Endothelial cell of umbilical vein (primary cell): Measurements from ENCODE around the gene MFNG. TPM values are rescaled to one million over a fixed set of nuclear protein-coding genes. Genes with fewer than 3 reads are reported as not detected.

Experiments used
- BruUV-seq: library from RNA; stranded (reverse); fragments of 400-500 nt; replicated peaks from 2 replicates; lab custom pipeline; 2021; lab: Mats Ljungman, UMichigan
- CTCF ChIA-PET: fragments of 300-600, 350-600 bp; sonication (Branson Sonifier 250); formaldehyde crosslinking; loops from one replicate; lab custom pipeline; 2021; ENCODE audit warnings: antibody characterized with exemption, inconsistent platforms; lab: Charles Lee
- POLR2A ChIA-PET: fragments of 300-600, 350-600 bp; sonication (Branson Sonifier 250); formaldehyde crosslinking; loops from one replicate; lab custom pipeline; 2021; ENCODE audit warnings: antibody characterized with exemption, inconsistent platforms; lab: Charles Lee
- DNase-seq: peaks from one replicate; pipeline ENCODE4 v3.0.0-alpha.2; 2011; ENCODE audit warnings: low read depth, low spot score
- FAIRE-seq: peaks from 2 replicates; lab custom pipeline; 2011; peaks lifted over from hg19 to GRCh38; lab: Jason Lieb, UNC
- H2AFZ ChIP-seq: 2 replicates; pipeline ENCODE4 v1.6.0; 2012; ENCODE audit warnings: low read depth, low read length, control low read depth, inconsistent platforms
- H3K27ac ChIP-seq: 2 replicates; pipeline ENCODE4 v1.5.1; 2011; ENCODE audit warnings: low read depth, mild to moderate bottlenecking, control low read depth, low read length, moderate library complexity; ENCODE audit not compliant: insufficient read depth
- H3K27me3 ChIP-seq, 2 experiments: 2 replicates each; pipeline versions ENCODE4 v1.6.0 to v1.6.1; 2011; ENCODE audit warnings: low read length in 2 of 2, mixed read lengths in 1 of 2; ENCODE audit not compliant: control insufficient read depth in 2 of 2, insufficient read depth in 2 of 2
- H3K36me3 ChIP-seq, 2 experiments: 2 replicates in 1 of 2; 3 replicates in 1 of 2; pipeline ENCODE4 v1.5.1; 2011; ENCODE audit warnings: low read length in 2 of 2, mild to moderate bottlenecking in 1 of 2, moderate library complexity in 1 of 2; ENCODE audit not compliant: control insufficient read depth in 2 of 2, insufficient read depth in 2 of 2; ENCODE audit errors: extremely low read depth in 1 of 2
- H3K4me1 ChIP-seq: 3 replicates; pipeline ENCODE4 v1.5.1; 2011; ENCODE audit warnings: mild to moderate bottlenecking, low read length; ENCODE audit not compliant: control insufficient read depth, insufficient read depth; ENCODE audit errors: extremely low read depth
- H3K4me2 ChIP-seq: 2 replicates; pipeline ENCODE4 v1.6.1; 2011; ENCODE audit warnings: low read length, control low read depth, mixed read lengths; ENCODE audit not compliant: insufficient read depth
- H3K4me3 ChIP-seq, 3 experiments: fragments of 200-600 bp in 1 of 3; sonication (generic), shearing (Covaris generic) in 1 of 3; replicated peaks in 1 of 3; 2 replicates each; pipeline ENCODE4 v1.5.1; 2011 to 2016; ENCODE audit warnings: control low read depth in 3 of 3, low read length in 3 of 3, mild to moderate bottlenecking in 2 of 3, inconsistent platforms in 1 of 3, low read depth in 1 of 3, moderate library complexity in 1 of 3; ENCODE audit not compliant: insufficient read depth in 1 of 3
- H3K79me2 ChIP-seq: 2 replicates; pipeline ENCODE4 v1.6.0; 2012; ENCODE audit warnings: low read length, inconsistent platforms; ENCODE audit not compliant: control insufficient read depth, insufficient read depth
- H3K9ac ChIP-seq: replicated peaks from 2 replicates; pipeline ENCODE3; 2011; ENCODE audit warnings: low read length, control low read depth; ENCODE audit not compliant: insufficient read depth; ENCODE audit errors: extremely low read depth
- H3K9me1 ChIP-seq: replicated peaks from 3 replicates; pipeline ENCODE4 v1.6.0; 2011; ENCODE audit warnings: mild to moderate bottlenecking, low read length; ENCODE audit not compliant: control insufficient read depth, insufficient read depth; ENCODE audit errors: extremely low read depth
- H3K9me3 ChIP-seq: replicated peaks from 2 replicates; pipeline ENCODE4 v1.5.1; 2012; ENCODE audit warnings: low read length, inconsistent platforms; ENCODE audit not compliant: control insufficient read depth, insufficient read depth
- H4K20me1 ChIP-seq: replicated peaks from 2 replicates; pipeline ENCODE3; 2011; ENCODE audit warnings: mild to moderate bottlenecking, low read length; ENCODE audit not compliant: control insufficient read depth, insufficient read depth; ENCODE audit errors: extremely low read depth
- CTCF ChIP-seq, 2 donors: IDR thresholded peaks; 1 replicate in 1 of 2; 2 replicates in 1 of 2; pipeline ENCODE4 v1.5.1; 2011; ENCODE audit warnings: low read length in 2 of 2, mild to moderate bottlenecking in 2 of 2, moderate library complexity in 2 of 2, control low read depth in 1 of 2, inconsistent platforms in 1 of 2, low read depth in 1 of 2; ENCODE audit not compliant: insufficient read depth in 1 of 2; ENCODE audit errors: extremely low read depth in 1 of 2
- EZH2 ChIP-seq: IDR thresholded peaks from 2 replicates; pipeline ENCODE4 v1.6.1; 2012; ENCODE audit warnings: borderline replicate concordance, low read depth, mild to moderate bottlenecking, moderate library complexity, low read length, inconsistent platforms; ENCODE audit not compliant: severe bottlenecking
- JUN ChIP-seq: IDR thresholded peaks from 2 replicates; pipeline ENCODE4 v1.6.1; 2011; ENCODE audit warnings: borderline replicate concordance, low read depth; ENCODE audit not compliant: insufficient read length, insufficient read depth
- MAX ChIP-seq: IDR thresholded peaks from 2 replicates; pipeline ENCODE4 v1.6.1; 2011; ENCODE audit not compliant: insufficient read depth, insufficient read length
- MYC ChIP-seq: IDR thresholded peaks from one replicate; pipeline ENCODE4 v1.6.1; 2011; ENCODE audit warnings: mild to moderate bottlenecking, low read depth, low read length
- POLR2A ChIP-seq: IDR thresholded peaks from 2 replicates; pipeline ENCODE4 v1.6.1; 2012; ENCODE audit warnings: low read depth, mild to moderate bottlenecking, control low read depth, low read length
- dilution Hi-C: fragments of 300-500 bp; cut with MboI; formaldehyde crosslinking; loops from one replicate; pipeline ENCODE4 v1.15.0; 2019; ENCODE audit warnings: low sequenced_read_pairs; ENCODE audit not compliant: extremely low pct_ligation_motif_present
- intact Hi-C: fragments of 100-400 bp; cut with micrococcal nuclease; formaldehyde crosslinking; loops from one replicate; pipeline ENCODE4 v1.10.0; 2022
- polyA plus RNA-seq, 4 experiments: library from polyadenylated mRNA; depleted of rRNA in 3 of 4; stranded (reverse) in 3 of 4; unstranded in 1 of 4; fragments of >200 nt; gene quantifications; 2 replicates each; pipeline versions ENCODE4 v1.2.1 to v1.2.3, GENCODE V29; 2011 to 2012; ENCODE audit warnings: missing spikeins in 1 of 4
- total RNA-seq: library from RNA; stranded (reverse); gene quantifications from 2 replicates; pipeline ENCODE4 v1.2.3, GENCODE V29; 2021

The MFNG gene
- total and polyA plus RNA-seq, 2 donors (not counting 3 experiments of a cell fraction or from before 2014, with no cell fraction given), result 188 to 257 TPM

- H3K9me3 ChIP-seq, result no peaks in the 10 kb centered on the region
- FAIRE-seq (no peak), DNase-seq (no peak)
- H3K36me3 ChIP-seq, result peaks cover 12 to 16% of the 10 kb centered on the region in 2 experiments
- ChIA-PET CTCF (interaction anchor here (0.7 to 2.1 kb wide), 3 partner anchors 20 to 46 kb away, joined by 3 to 7 read pairs (median 3); no protein-coding TSS in a partner anchor), POLR2A (interaction anchor here (0.6 kb wide), 1 partner anchor 24 kb away, joined by 3 read pairs; no protein-coding TSS in a partner anchor)
- intact Hi-C loops (loop anchor here (2.0 kb wide), 1 partner anchor 33 kb away; no protein-coding TSS in a partner anchor), dilution Hi-C loops (no loop called here)
- H4K20me1 ChIP-seq, result no peaks in the 10 kb centered on the region
- no peaks in the 10 kb centered on the region for H3K27me3 ChIP-seq
- TF ChIP-seq POLR2A (no peak), MYC (no peak), JUN (no peak), CTCF (IDR thresholded peaks at IDR 0.05; ENCODE audit: extremely low read depth in 1 of 2, insufficient read depth in 1 of 2, low read depth in 1 of 2, low read length in 2 of 2) (no peak), EZH2 (no peak), MAX (no peak)
- H3K9ac ChIP-seq, result peak overlapping the region; percentile 44
- no TSS peak for BruUV-seq
- H3K27ac ChIP-seq, result no peak overlapping the region
- H2AFZ ChIP-seq, result no peak overlapping the region
- peak overlapping the region; percentile 78 for H3K4me2 ChIP-seq
- H3K4me3 ChIP-seq, result peak overlapping the region; percentile 69 to 84 (median 78)
- H3K9me1 ChIP-seq, result no peaks in the 10 kb centered on the region
- H3K79me2 ChIP-seq, result peaks cover 25% of the 10 kb centered on the region
- peaks cover 9% of the 10 kb centered on the region for H3K4me1 ChIP-seq
These were observed 31.8 kb upstream of the MFNG start for GRCh38 chr22:37517826-37518450.
